PFSK-1 (cell line): ENCODE data around the gene TRAPPC12.

Experiments
- FOXP2 ChIP-seq: optimal IDR thresholded peaks from 2 replicates; pipeline ENCODE3; 2011; ENCODE audit warnings: borderline replicate concordance, control low read depth, inconsistent platforms; ENCODE audit not compliant: insufficient read depth; ENCODE audit errors: extremely low read length, extremely low read depth
- REST ChIP-seq, 2 experiments: IDR thresholded peaks; 2 replicates each; pipeline versions ENCODE4 v1.6.1 to v1.8.0; 2011 to 2012; ENCODE audit warnings: low read depth in 2 of 2, low read length in 2 of 2, control low read depth in 1 of 2, inconsistent platforms in 1 of 2, mild to moderate bottlenecking in 1 of 2, moderate library complexity in 1 of 2; ENCODE audit not compliant: insufficient read depth in 1 of 2
- SIN3A ChIP-seq: IDR thresholded peaks from 2 replicates; pipeline ENCODE4 v1.6.1; 2012; ENCODE audit warnings: mild to moderate bottlenecking, low read length, moderate library complexity, borderline replicate concordance; ENCODE audit not compliant: insufficient read depth

DNA sequence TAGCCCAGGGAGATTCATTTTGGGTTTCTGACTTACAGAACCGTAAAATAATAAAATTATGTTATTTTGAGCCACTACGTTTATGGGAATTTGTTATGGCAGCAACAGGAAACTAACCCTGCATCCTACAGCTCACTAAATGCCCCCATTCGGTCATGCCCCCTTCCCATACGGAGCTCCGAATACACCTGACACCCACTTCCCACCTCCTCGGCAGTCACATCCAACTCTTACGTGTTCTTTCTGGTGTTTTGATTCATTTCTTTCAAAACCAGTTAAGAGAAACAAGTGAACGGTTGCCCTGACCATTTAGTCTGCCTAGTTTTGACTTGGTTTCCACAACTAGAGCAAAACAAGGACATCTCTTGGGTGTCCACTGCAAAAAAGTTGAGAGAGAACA, 21.6 kb upstream of the TRAPPC12 start:
- TF ChIP-seq SIN3A, result no peak
- TF ChIP-seq REST (IDR thresholded peaks at IDR 0.05; ENCODE audit: insufficient read depth in 1 of 2, low read depth in 2 of 2, low read length in 2 of 2), result no peak
- TF ChIP-seq FOXP2, result no peak
